Stimulated activated naive CD8-positive, alpha-beta T cell treated with anti-CD3 and anti-CD28 coated beads, Interleukin-15, Interleukin-2, amounts not matched to agents 100 U/mL and 50 U/mL, for 24 hours (primary cell): ENCODE results near the gene E2F6.
"Not testable (repeated sequence)": the region's sequence is repeated elsewhere in the genome, so short reads cannot be mapped to it uniquely, and the experiment has no call there.

Source experiments
- ATAC-seq: fragments of 150-1000 bp; cut with Tn5 transposase; one replicate; pipeline ENCODE4 v1.10.0; 2021
- DNase-seq: peaks from one replicate; pipeline ENCODE4 v3.0.0; 2021

The E2F6 gene

GRCh38 chr2:11412449-11412810, 53.5 kb downstream of the E2F6 start:
- no peak for DNase-seq
- ATAC-seq: no peak

DNA sequence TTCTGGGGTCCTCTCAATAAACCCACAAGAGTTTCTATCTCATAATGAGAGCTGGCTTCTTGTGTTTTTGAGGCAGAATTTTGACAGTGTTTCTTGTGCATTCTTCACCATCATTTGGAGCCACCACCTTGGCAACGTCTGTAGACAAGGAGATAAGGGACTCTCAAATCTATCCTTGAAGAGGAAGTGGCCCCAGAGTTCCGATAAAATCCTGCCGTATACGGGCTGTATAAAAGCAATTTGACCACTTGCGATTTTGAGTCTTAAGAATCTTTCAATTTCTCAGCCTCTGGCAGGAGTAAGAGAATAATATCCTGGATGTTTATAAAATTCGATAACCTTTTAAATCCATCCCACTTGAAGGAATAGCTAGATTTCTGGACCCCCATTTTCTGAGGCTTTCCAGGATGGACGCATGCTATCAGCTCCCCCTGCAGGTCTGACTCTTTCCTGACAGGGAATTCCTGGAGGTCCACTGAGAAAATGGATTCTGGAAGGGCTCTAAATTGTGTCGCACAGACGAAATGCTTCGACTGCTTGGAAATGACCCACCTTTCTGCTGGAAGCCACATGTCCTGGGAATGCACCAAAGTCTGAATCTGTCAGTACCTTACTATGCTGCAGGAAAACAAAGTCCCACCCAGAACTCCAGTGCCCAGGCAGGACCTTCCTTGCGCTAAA, 54.1 kb downstream of the E2F6 start:
- DNase-seq: peak; percentile 9
- no peak for ATAC-seq

DNA sequence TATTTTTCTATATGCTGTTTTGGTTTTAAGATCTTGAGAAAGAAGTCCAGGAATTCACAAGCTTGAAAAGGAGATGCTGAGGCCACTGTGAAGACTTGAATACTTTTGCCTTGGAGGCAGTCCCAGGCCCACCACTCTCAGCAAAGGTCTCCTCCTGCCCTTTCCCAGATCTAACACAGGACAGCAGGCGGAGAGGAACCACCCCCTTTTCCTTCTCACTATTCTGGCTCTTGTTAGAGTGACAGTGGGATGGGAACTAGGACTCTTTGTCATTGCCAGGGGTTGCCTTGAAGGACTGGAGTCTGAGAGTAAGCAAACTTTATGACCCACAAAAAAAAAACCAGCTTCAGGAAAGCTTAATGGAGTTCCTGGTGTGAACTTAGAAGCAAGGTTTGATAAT, 54.7 kb downstream of the E2F6 start:
- no peak for DNase-seq
- ATAC-seq: no peak

DNA sequence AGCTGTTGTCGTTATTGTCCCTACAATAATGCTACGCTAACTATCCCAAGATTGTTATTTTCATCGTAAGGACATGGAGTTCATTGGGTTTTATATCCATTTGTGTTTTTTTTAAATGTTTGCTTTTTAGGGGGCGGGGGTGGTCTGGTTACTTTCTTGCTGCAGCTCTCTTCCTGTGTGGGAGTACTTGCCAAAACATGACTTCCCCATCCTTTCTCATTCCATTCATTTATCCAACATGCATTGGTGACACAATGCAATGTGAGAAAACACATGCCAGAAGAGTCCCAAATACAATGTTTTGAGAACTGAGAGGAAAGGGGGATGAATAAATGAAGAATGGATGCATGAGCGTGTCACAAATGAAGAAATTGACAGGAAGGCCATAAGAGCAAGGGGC, 55.9 kb downstream of the E2F6 start:
- no peak for DNase-seq
- no peak for ATAC-seq

GRCh38 chr2:11409572-11409959, 56.4 kb downstream of the E2F6 start:
- DNase-seq (no peak), ATAC-seq (no peak)

- DNase-seq (no peak), ATAC-seq (no peak)
Observed at GRCh38 chr2:11408959-11409571, 56.9 kb downstream of the E2F6 start.

DNA sequence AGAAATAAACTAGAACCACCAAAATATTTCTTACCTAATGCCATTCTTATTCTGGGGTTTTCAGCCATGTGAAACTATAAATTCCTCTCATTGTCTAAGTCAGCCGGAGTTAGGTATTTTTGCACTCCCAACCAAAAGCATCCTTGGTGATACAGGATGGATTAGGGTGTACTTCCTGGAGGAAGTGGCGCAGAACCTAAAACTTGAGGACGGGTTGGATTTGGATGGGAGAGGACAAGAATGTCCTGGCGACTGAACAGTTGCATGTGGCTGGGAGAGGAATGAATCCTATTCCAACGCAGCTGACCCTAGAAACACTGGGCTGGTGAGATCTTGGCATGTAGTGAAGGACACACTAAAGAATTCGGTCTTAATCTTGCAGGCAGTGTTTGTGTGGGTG, 58.5 kb downstream of the E2F6 start:
- ATAC-seq (no peak), DNase-seq (no peak)

DNA sequence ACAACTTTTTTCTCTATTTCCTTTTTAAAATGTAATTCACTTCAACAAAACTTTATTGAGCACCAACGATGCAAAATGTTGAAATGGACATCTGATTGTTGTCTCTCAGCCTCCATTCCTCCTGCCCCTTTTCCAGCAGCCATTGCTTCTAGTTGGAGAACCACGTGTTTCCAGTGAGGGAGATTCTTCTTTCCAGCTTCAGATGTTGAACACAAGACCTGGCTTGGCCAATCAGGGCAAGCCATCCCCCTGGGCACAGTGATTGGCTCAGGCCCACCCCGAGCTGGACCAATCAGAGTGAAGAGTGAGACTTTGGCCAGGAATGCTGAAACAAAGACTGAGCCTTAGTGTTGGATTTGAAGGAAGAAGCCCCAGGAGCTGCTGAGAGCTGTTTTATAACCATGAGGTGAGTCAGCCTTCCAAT, 59.0 kb downstream of the E2F6 start:
- ATAC-seq: no peak

DNA sequence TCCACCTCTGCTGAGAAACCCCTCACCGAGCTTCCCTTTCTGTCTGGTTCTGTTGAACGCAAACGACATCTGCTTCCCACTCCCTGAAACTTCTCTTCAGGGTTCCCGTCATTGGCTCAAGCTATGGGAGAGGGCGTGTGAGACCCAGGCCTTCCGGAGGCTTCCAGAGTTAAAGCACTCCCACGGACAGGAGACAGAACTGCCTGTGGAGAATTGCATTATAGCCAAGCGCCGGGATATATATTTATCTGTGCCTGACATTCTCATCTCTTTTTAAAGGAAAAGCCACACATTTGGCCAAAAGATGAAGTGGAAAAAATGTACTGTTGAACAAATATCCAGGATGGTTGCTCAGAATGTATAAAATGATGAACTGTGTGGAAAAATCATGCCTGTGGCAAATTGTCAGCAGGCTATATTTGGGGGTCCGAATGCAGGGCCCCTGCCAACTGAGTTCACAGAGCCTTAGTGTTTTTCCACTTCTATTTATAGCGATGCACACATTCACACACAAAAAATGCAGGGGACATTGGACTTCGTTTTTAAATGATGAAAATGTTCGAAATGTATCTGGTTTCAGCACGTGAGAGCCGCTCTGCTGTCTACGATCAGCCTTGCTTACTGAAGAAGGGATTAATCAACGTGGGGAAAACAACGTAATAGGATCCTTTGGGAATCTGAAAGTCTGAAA, 59.5 kb downstream of the E2F6 start:
- ATAC-seq (no peak), DNase-seq (no peak)

More for the DNA sequence above, 59.0 kb downstream of the E2F6 start:
- no peak for DNase-seq

DNA sequence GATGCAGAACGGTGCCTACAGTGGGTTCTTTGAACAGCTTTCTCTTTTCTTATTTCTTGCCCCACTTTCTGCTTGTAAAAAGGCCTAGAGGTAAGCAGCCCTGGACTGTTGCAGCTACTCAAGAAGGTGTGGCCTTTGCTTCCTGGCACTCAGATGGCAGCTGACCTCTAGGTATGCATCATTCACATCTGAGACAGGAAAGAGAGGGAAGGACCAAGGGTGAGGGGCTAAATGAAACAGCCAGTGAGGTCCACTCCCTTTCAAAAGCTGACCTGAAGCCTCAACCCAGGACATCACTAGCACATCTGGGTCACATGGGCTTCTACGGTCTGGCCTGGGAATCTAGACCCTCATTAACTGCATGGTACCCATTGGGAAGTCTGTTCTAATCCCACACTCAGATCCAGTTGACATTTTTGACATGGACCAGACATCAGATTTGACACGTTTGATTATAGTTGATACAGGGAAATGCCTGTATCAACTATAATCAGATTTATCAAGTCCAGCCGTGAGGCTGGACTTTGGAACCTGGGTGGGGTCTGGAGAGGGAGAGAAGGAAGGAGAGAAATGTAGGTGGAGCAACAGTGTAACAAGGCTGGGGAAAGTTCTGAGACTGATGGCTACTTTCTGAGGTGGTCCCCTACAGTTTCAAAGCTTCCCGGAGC, 60.2 kb downstream of the E2F6 start:
- no peak for ATAC-seq
- DNase-seq: no peak

GRCh38 chr2:11405074-11405406, 60.9 kb downstream of the E2F6 start:
- not testable (repeated sequence) for DNase-seq, ATAC-seq

DNA sequence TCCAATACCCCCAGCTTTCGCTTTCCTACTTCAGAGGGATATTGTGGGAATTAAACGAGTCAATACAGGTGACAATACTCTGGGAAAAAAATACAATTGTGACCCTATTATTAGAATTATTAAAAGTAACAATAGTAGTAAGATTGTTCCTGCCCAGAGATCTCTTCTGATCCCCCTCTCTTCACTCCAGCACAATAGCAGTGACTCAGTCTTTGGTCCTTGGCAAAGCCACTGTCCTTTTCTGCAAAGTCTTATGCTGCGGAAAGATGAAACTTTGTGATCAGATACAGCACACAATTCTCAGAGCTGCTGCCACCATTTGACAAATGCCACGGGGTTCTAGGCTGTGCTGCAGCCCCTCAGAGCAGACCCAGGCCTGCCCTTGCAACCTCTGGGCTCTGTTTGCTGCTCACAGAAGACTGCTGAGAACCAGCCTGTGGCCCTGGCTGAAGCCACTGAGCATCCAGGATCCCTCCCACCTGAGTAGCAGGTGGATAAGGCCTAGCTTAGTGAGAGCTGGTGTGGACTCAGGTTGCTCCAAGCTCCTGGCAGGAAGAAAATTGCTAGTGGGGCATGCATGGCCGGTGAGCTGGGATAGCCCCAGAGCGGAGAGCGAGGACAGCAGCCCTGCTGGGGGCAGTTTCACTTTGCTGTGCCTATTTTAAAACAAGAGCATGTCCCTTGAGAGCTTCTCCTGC, 61.4 kb downstream of the E2F6 start:
- ATAC-seq (no peak), DNase-seq (no peak)

DNA sequence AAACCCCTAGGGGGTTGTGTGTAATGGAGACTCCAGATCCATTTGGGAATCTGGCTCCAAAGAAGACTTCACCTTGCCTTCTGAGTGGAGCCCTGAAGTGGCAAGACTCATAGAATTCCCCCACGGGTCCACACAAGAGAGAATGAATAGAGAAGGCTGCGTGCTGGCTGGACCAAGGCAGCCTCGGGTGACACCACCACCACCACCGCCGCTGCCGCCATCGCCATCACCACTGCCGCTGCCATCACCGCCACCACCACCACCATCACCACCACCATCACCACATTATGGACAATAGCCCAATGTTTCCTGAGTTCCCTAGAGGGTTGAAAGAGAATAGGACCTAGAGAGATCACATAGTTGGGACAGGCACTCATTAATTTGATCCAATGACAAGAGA, 63.5 kb downstream of the E2F6 start:
- no peak for ATAC-seq
- DNase-seq: no peak

DNA sequence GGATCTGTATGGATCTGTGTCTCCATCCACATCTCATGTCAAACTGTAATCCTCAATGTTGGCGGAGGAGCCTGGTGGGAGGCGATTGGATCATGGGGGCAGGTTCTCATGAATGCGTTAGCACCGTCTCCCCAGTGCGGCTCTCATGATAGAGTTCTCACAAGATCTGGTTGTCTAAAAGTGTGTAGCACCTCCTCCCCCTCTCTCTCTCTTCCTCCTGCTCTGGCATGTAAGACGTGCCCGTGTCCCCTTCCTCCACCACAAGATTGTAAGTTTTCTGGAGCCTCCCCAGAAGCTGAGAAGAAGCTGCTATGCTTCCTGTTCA, 66.6 kb downstream of the E2F6 start:
- no peak for ATAC-seq
- no peak for DNase-seq

DNA sequence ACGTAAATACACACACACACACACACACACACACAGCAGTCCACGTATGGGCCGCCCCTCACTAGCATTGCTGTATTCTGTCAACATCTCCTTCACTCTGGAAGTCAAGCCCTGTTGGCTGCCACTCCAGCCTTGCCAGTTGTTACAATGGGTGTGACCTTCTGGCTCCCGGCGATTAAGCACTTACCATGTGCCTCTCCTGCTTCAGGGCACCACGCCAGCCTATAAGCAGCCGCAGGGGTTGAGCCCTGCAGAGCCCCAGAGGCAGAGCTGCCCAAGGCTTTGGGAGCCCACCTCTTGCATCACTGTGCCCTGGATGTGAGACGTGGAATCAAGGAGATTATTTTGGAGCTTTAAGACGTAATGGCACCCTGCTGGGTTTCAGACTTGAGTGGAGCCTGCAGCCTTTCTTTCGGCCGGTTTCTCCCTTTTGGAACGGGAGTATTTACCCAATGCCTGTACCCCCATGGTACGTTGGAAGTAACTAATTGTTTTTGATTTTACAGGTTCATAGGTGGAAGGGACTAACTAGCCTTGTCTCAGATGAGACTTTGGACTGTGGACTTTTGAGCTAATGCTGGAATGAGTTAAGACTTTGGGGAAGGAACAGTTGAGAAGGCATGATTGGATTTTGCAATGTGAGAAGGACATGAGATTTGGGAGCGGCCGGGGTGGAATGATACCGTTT, 67.1 kb downstream of the E2F6 start:
- no peak for ATAC-seq

GRCh38 chr2:11397513-11397912, 68.4 kb downstream of the E2F6 start:
- DNase-seq: no peak
- ATAC-seq: no peak

More for the DNA sequence above, 67.1 kb downstream of the E2F6 start:
- DNase-seq: no peak

DNA sequence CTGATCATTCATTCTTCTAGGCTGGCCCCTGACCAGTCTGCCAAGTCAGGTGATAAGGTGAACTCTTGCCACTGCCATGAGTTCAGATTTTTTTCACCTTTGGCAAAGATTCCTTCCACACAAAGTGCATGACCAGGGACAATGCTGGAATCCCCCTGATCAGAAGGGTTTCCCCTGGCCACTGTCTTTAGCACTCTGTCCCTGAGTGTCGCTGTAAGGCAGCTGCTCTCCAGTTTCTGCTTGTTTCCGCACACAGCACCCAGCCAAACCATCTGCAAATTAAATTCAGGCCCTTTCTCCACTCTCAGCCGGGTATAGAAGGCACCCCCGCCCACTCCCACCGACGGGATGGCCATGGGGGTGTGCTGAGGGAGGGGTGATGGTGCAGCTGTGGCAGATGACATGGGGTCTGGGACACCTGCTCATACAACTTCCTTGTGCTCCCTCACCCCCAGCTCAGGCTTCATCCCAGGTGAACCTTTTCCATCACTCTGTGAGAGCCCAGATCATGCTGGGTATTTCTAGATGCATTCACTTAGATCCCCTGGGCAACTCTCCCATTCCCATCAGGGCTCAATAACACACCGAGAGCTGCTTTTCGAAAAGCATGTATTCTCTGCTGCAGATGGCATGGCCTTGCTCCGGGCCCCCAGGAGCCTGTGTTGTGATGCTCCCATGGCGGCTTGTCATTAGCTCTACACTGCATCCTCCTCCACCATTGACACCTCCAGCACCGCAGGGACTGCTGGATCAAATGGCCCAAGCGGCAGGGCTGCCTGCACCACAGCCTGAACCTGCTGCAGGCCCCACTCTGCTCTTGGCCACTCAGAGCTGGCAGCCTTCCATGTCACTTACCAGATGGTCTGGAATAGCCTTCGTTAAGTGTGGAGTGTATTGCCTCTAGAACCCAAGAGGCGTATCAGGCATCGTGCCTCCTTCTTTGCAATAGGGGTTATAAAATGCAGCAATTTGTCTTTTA, 69.2 kb downstream of the E2F6 start:
- ATAC-seq (no peak), DNase-seq (no peak)

GRCh38 chr2:11396021-11396420, 69.9 kb downstream of the E2F6 start:
- no peak for ATAC-seq
- no peak for DNase-seq

DNA sequence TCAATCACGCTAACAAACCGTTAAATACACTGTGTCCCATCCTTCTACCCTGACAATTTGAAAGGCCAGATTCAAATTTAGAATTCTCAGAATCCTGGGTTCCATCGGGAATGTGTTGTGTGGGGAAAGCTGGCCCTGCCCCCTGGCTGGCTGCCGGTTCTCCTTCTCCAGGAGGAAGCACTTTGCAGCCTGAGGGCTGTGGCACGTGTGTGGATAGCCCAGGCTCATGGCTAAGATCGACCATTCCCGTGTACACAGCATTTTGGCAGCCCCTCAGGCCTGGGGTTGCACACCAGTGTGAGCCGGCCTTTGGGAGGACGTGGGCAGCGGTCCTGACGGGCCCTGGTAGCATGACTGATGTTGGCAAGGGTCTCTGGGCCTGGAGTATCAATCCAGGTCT, 70.6 kb downstream of the E2F6 start:
- no peak for ATAC-seq
- DNase-seq: no peak
